HEK293 (cell line): ENCODE measurements around the gene SCARB2.

Source experiments
- CTCF ChIA-PET: fragments of 350-600 bp; formaldehyde crosslinking; extraction: SDS; loops from one replicate; lab custom pipeline; 2021; ENCODE audit warnings: antibody characterized with exemption; lab: Yijun Ruan, JAX
- POLR2A ChIA-PET: fragments of 300-600 bp; formaldehyde crosslinking; extraction: SDS; loops from one replicate; lab custom pipeline; 2020; ENCODE audit warnings: antibody characterized with exemption, inconsistent platforms; lab: Yijun Ruan, JAX
- H3K27ac ChIP-seq: fragments of 200-500 bp; sonication (Bioruptor generic); 2 replicates; pipeline ENCODE4 v1.5.1; 2014; ENCODE audit warnings: low read depth, low read length, control low read depth, inconsistent platforms; ENCODE audit errors: extremely low read depth
- H3K36me3 ChIP-seq, 2 experiments: fragments of 200-500 bp in 1 of 2; sonication (Bioruptor generic) in 1 of 2; 1 replicate in 1 of 2; 2 replicates in 1 of 2; pipeline ENCODE4 v1.5.1; 2014 to 2017; ENCODE audit warnings: inconsistent platforms in 2 of 2, low read length in 2 of 2; ENCODE audit not compliant: control insufficient read depth in 2 of 2, insufficient read depth in 1 of 2
- H3K4me1 ChIP-seq: fragments of 200-500 bp; sonication (Bioruptor generic); 2 replicates; pipeline ENCODE4 v1.5.1; 2014; ENCODE audit warnings: mild to moderate bottlenecking, low read length, inconsistent platforms; ENCODE audit not compliant: control insufficient read depth, insufficient read depth
- H3K4me3 ChIP-seq: 2 replicates; pipeline ENCODE4 v1.5.1; 2011; ENCODE audit warnings: low read depth, mild to moderate bottlenecking, control low read depth, low read length, moderate library complexity
- H3K9me3 ChIP-seq: fragments of 200-500 bp; sonication (Bioruptor generic); 2 replicates; pipeline ENCODE4 v1.5.1; 2014; ENCODE audit warnings: low read depth, low read length, inconsistent platforms; ENCODE audit not compliant: control insufficient read depth, insufficient read depth
- ATF2 ChIP-seq: fragments of 450-650 bp; formaldehyde crosslinking; IDR thresholded peaks from 2 replicates; pipeline ENCODE4 v1.5.1; 2016; ENCODE audit warnings: missing biosample characterization, missing genetic modification characterization, low read depth
- BCL11A ChIP-seq: fragments of 450-650 bp; formaldehyde crosslinking; IDR thresholded peaks from 2 replicates; pipeline ENCODE4 v1.5.1; 2016; ENCODE audit warnings: low read depth, missing biosample characterization, missing genetic modification characterization
- HOXD13 ChIP-seq: sonication (generic); formaldehyde crosslinking; IDR thresholded peaks from 2 replicates; pipeline ENCODE4 v1.8.0; 2022; ENCODE audit warnings: missing genetic modification reagents, borderline replicate concordance
- ZBTB1 ChIP-seq: fragments of 450-650 bp; formaldehyde crosslinking; IDR thresholded peaks from 2 replicates; pipeline ENCODE4 v1.5.1; 2016; ENCODE audit warnings: missing biosample characterization, missing genetic modification characterization
- ZBTB17 ChIP-seq: fragments of 450-650 bp; formaldehyde crosslinking; IDR thresholded peaks from 2 replicates; pipeline ENCODE4 v1.5.1; 2016; ENCODE audit warnings: missing biosample characterization, missing genetic modification characterization
- ZNF132 ChIP-seq: fragments of 450-650 bp; formaldehyde crosslinking; IDR thresholded peaks from 2 replicates; pipeline ENCODE4 v1.5.1; 2017; ENCODE audit warnings: missing biosample characterization, missing genetic modification characterization, borderline replicate concordance
- ZNF155 ChIP-seq: fragments of 450-650 bp; formaldehyde crosslinking; IDR thresholded peaks from 2 replicates; pipeline ENCODE4 v1.5.1; 2016; ENCODE audit warnings: missing biosample characterization, missing genetic modification characterization
- ZNF292 ChIP-seq: fragments of 450-650 bp; formaldehyde crosslinking; IDR thresholded peaks from 2 replicates; pipeline ENCODE4 v1.5.1; 2016; ENCODE audit warnings: low read depth, missing biosample characterization, missing genetic modification characterization, borderline replicate concordance
- ZNF350 ChIP-seq: fragments of 450-650 bp; formaldehyde crosslinking; IDR thresholded peaks from 2 replicates; pipeline ENCODE4 v1.5.0; 2017; ENCODE audit warnings: missing biosample characterization, mild to moderate bottlenecking, missing genetic modification characterization
- ZNF433 ChIP-seq: fragments of 450-650 bp; formaldehyde crosslinking; IDR thresholded peaks from 2 replicates; pipeline ENCODE4 v1.5.1; 2016; ENCODE audit warnings: missing biosample characterization, missing genetic modification characterization, low read depth
- ZNF449 ChIP-seq: fragments of 450-650 bp; formaldehyde crosslinking; IDR thresholded peaks from 2 replicates; pipeline ENCODE4 v1.5.1; 2017; ENCODE audit warnings: missing biosample characterization, mild to moderate bottlenecking, missing genetic modification characterization, moderate library complexity
- ZNF549 ChIP-seq: fragments of 450-650 bp; IDR thresholded peaks from 2 replicates; pipeline ENCODE4 v1.5.1; 2018; ENCODE audit warnings: missing biosample characterization, missing genetic modification characterization, mild to moderate bottlenecking, inconsistent platforms, moderate library complexity
- ZNF585B ChIP-seq: fragments of 450-650 bp; formaldehyde crosslinking; IDR thresholded peaks from 2 replicates; pipeline ENCODE4 v1.5.1; 2016; ENCODE audit warnings: missing biosample characterization, missing genetic modification characterization
- ZNF792 ChIP-seq: fragments of 450-650 bp; formaldehyde crosslinking; IDR thresholded peaks from 2 replicates; pipeline ENCODE4 v1.5.1; 2016; ENCODE audit warnings: missing biosample characterization, missing genetic modification characterization
- TF ChIP-seq, protein P1 (sequence below): fragments of 450-650 bp; formaldehyde crosslinking; IDR thresholded peaks from 2 replicates; pipeline ENCODE4 v1.5.1; 2016; ENCODE audit warnings: missing biosample characterization, missing genetic modification characterization
- TF ChIP-seq, protein P2 (sequence below): fragments of 450-650 bp; formaldehyde crosslinking; IDR thresholded peaks from 2 replicates; pipeline ENCODE4 v1.5.0; 2017; ENCODE audit warnings: missing biosample characterization, missing genetic modification characterization, borderline replicate concordance
- TF ChIP-seq, protein P3 (sequence below): fragments of 450-650 bp; formaldehyde crosslinking; IDR thresholded peaks from 2 replicates; pipeline ENCODE4 v1.5.1; 2016; ENCODE audit warnings: missing biosample characterization, missing genetic modification characterization, borderline replicate concordance

The SCARB2 gene

GRCh38 chr4:76209881-76210280 lies 3.7 kb downstream of the SCARB2 start:
- ChIA-PET POLR2A (no interaction called here), CTCF (no interaction called here)
- Histone ChIP-seq H3K27ac (no peak overlapping the region), H3K4me1 (no peaks in the 10 kb centered on the region), H3K4me3 (no peak overlapping the region), H3K36me3 (no peaks in the 10 kb centered on the region), H3K9me3 (no peaks in the 10 kb centered on the region)
- TF ChIP-seq ZNF433 (no peak), ZNF449 (tag by site-specific recombination) (no peak), BCL11A (no peak), ZBTB1 (tag by site-specific recombination) (no peak), ZNF292 (tag by site-specific recombination) (no peak), ATF2 (tag by site-specific recombination) (no peak), ZNF155 (tag by site-specific recombination) (no peak), ZNF350 (tag by site-specific recombination) (no peak), ZNF132 (tag by site-specific recombination) (no peak), ZNF549 (no peak), ZNF792 (no peak), HOXD13 (CRISPR knock-in tag) (no peak), ZNF585B (tag by site-specific recombination) (no peak), ZBTB17 (tag by site-specific recombination) (no peak)
- TF ChIP-seq, protein P1, sequence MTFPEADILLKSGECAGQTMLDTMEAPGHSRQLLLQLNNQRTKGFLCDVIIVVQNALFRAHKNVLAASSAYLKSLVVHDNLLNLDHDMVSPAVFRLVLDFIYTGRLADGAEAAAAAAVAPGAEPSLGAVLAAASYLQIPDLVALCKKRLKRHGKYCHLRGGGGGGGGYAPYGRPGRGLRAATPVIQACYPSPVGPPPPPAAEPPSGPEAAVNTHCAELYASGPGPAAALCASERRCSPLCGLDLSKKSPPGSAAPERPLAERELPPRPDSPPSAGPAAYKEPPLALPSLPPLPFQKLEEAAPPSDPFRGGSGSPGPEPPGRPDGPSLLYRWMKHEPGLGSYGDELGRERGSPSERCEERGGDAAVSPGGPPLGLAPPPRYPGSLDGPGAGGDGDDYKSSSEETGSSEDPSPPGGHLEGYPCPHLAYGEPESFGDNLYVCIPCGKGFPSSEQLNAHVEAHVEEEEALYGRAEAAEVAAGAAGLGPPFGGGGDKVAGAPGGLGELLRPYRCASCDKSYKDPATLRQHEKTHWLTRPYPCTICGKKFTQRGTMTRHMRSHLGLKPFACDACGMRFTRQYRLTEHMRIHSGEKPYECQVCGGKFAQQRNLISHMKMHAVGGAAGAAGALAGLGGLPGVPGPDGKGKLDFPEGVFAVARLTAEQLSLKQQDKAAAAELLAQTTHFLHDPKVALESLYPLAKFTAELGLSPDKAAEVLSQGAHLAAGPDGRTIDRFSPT (tag by site-specific recombination): no peak
- TF ChIP-seq, protein P2, sequence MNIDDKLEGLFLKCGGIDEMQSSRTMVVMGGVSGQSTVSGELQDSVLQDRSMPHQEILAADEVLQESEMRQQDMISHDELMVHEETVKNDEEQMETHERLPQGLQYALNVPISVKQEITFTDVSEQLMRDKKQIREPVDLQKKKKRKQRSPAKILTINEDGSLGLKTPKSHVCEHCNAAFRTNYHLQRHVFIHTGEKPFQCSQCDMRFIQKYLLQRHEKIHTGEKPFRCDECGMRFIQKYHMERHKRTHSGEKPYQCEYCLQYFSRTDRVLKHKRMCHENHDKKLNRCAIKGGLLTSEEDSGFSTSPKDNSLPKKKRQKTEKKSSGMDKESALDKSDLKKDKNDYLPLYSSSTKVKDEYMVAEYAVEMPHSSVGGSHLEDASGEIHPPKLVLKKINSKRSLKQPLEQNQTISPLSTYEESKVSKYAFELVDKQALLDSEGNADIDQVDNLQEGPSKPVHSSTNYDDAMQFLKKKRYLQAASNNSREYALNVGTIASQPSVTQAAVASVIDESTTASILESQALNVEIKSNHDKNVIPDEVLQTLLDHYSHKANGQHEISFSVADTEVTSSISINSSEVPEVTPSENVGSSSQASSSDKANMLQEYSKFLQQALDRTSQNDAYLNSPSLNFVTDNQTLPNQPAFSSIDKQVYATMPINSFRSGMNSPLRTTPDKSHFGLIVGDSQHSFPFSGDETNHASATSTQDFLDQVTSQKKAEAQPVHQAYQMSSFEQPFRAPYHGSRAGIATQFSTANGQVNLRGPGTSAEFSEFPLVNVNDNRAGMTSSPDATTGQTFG (tag by site-specific recombination): no peak
- TF ChIP-seq, protein P3, sequence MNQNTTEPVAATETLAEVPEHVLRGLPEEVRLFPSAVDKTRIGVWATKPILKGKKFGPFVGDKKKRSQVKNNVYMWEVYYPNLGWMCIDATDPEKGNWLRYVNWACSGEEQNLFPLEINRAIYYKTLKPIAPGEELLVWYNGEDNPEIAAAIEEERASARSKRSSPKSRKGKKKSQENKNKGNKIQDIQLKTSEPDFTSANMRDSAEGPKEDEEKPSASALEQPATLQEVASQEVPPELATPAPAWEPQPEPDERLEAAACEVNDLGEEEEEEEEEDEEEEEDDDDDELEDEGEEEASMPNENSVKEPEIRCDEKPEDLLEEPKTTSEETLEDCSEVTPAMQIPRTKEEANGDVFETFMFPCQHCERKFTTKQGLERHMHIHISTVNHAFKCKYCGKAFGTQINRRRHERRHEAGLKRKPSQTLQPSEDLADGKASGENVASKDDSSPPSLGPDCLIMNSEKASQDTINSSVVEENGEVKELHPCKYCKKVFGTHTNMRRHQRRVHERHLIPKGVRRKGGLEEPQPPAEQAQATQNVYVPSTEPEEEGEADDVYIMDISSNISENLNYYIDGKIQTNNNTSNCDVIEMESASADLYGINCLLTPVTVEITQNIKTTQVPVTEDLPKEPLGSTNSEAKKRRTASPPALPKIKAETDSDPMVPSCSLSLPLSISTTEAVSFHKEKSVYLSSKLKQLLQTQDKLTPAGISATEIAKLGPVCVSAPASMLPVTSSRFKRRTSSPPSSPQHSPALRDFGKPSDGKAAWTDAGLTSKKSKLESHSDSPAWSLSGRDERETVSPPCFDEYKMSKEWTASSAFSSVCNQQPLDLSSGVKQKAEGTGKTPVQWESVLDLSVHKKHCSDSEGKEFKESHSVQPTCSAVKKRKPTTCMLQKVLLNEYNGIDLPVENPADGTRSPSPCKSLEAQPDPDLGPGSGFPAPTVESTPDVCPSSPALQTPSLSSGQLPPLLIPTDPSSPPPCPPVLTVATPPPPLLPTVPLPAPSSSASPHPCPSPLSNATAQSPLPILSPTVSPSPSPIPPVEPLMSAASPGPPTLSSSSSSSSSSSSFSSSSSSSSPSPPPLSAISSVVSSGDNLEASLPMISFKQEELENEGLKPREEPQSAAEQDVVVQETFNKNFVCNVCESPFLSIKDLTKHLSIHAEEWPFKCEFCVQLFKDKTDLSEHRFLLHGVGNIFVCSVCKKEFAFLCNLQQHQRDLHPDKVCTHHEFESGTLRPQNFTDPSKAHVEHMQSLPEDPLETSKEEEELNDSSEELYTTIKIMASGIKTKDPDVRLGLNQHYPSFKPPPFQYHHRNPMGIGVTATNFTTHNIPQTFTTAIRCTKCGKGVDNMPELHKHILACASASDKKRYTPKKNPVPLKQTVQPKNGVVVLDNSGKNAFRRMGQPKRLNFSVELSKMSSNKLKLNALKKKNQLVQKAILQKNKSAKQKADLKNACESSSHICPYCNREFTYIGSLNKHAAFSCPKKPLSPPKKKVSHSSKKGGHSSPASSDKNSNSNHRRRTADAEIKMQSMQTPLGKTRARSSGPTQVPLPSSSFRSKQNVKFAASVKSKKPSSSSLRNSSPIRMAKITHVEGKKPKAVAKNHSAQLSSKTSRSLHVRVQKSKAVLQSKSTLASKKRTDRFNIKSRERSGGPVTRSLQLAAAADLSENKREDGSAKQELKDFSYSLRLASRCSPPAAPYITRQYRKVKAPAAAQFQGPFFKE (tag by site-specific recombination): no peak
